Testis (tissue), 3 donors: ENCODE data around the gene C18orf32. TPM values are rescaled to one million over a fixed set of nuclear protein-coding genes. Genes with fewer than 3 reads are reported as not detected.
A peak's percentile ranks its signal among the peaks of the same experiment; 100 is the strongest.
"Not testable (repeated sequence)": the region's sequence is repeated elsewhere in the genome, so short reads cannot be mapped to it uniquely, and the experiment has no call there.

ENCODE experiments used
- DNase-seq: peaks from one replicate; pipeline ENCODE4 v3.0.0-alpha.2; 2019
- H3K27ac ChIP-seq, 2 donors: fragments of 200-600 bp; sonication (generic); one replicate each; pipeline ENCODE4 v1.5.1; 2019
- H3K27me3 ChIP-seq: fragments of 200-600 bp; sonication (generic); one replicate; pipeline ENCODE4 v1.5.1; 2019
- H3K36me3 ChIP-seq: fragments of 200-600 bp; sonication (generic); one replicate; pipeline ENCODE4 v1.5.1; 2017; ENCODE audit warnings: low read depth; ENCODE audit errors: missing control alignments
- H3K4me1 ChIP-seq: fragments of 200-600 bp; sonication (generic); one replicate; pipeline ENCODE4 v1.5.1; 2019
- H3K4me3 ChIP-seq, 2 donors: fragments of 200-600 bp; sonication (generic); one replicate each; pipeline ENCODE4 v1.5.1; 2017 to 2019
- H3K9me3 ChIP-seq: fragments of 200-600 bp; sonication (generic); one replicate; pipeline ENCODE4 v1.5.1; 2017
- CTCF ChIP-seq, 3 experiments: fragments of 450-650 bp in 2 of 3; fragments of 200-600 bp in 1 of 3; sonication (generic) in 1 of 3; IDR thresholded peaks; one replicate each; pipeline ENCODE4 v1.5.1; 2016 to 2019; ENCODE audit warnings: antibody characterized with exemption in 3 of 3, mild to moderate bottlenecking in 2 of 3, moderate library complexity in 1 of 3
- POLR2A ChIP-seq: fragments of 450-650 bp; IDR thresholded peaks from one replicate; pipeline ENCODE4 v1.6.1; 2017; ENCODE audit warnings: antibody characterized with exemption, mild to moderate bottlenecking, moderate library complexity
- WGBS, 2 donors: methylation state at CpG; one replicate each; pipeline ENCODE4 v1.1.5; 2018; 5-methylcytosine and 5-hydroxymethylcytosine counted together
- intact Hi-C: fragments of 100-400 bp; cut with DNase I; formaldehyde crosslinking; loops from one replicate; pipeline ENCODE4 v1.15.1; 2023; ENCODE audit warnings: low total_unique reads
- polyA plus RNA-seq: library from polyadenylated mRNA; stranded (reverse); fragments of 350-450 nt; fragmentation: Illumina TruSeq; extraction: RNeasy Lipid Tissue Mini Kit (QIAGEN cat#74804); gene quantifications from one replicate; pipeline ENCODE4 v1.2.3, GENCODE V29; 2014; ENCODE audit warnings: low read depth, low replicate concordance; ENCODE audit not compliant: insufficient read depth
- total RNA-seq, 2 donors: library from RNA; depleted of rRNA; stranded (reverse); fragments of >200 nt; gene quantifications; one replicate each; pipeline ENCODE4 v1.2.3, GENCODE V29; 2016

The C18orf32 gene
- total and polyA plus RNA-seq, 3 donors from 2014 or later = 51.0 to 80.9 (median 60.6) TPM

DNA sequence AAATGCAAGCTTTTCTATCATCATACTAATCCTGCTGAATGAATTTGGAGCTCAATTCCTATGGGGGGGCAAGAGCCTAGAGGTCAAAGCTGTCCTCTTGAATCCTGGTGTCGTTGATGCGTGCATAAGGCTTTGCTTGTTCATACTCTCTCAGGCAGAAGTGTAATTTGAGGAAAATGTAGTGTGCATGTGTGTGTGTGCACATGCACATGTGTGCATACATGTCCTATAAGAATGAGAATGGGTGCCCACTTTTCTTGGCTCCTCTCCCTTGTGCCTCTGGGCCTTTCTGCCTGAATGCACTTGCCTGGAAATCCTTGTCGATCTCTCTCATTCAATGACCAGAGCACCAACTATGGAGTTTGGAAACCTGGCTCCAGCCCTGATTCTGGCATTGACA is 28.5 kb upstream of the C18orf32 start:
- H3K27me3 ChIP-seq = no peaks in the 10 kb centered on the region
- no peaks in the 10 kb centered on the region for H3K4me1 ChIP-seq
- H3K9me3 ChIP-seq = no peaks in the 10 kb centered on the region
- H3K36me3 ChIP-seq = no peaks in the 10 kb centered on the region
- no peak overlapping the region for H3K4me3 ChIP-seq
- no peak for DNase-seq
- intact Hi-C loops = no loop called here
- H3K27ac ChIP-seq = no peak overlapping the region
- TF ChIP-seq POLR2A (no peak), CTCF (IDR thresholded peaks at IDR 0.05) (no peak)
- 95 to 97% methylated on average over 3 of the region's 3 CpGs for WGBS, 2 donors

- H3K36me3 ChIP-seq, H3K27me3 ChIP-seq, H3K27ac ChIP-seq, H3K4me1 ChIP-seq, H3K9me3 ChIP-seq, H3K4me3 ChIP-seq, DNase-seq, intact Hi-C loops: not testable (repeated sequence)
- WGBS, 2 donors = 75 to 76% methylated on average over 5 of the region's 5 CpGs
Observed at GRCh38 chr18:49515003-49515402, 28.0 kb upstream of the C18orf32 start.

GRCh38 chr18:49514577-49514976 is 27.5 kb upstream of the C18orf32 start:
- no peaks in the 10 kb centered on the region for H3K9me3 ChIP-seq
- no peaks in the 10 kb centered on the region for H3K4me1 ChIP-seq
- no peaks in the 10 kb centered on the region for H3K36me3 ChIP-seq
- peak; percentile 60 for DNase-seq
- H3K27ac ChIP-seq = no peak overlapping the region
- intact Hi-C loops = no loop called here
- TF ChIP-seq POLR2A = no peak
- 39 to 50% methylated on average over 7 to 9 of the region's 9 CpGs for WGBS, 2 donors
- no peak overlapping the region for H3K4me3 ChIP-seq
- H3K27me3 ChIP-seq = no peaks in the 10 kb centered on the region

DNA sequence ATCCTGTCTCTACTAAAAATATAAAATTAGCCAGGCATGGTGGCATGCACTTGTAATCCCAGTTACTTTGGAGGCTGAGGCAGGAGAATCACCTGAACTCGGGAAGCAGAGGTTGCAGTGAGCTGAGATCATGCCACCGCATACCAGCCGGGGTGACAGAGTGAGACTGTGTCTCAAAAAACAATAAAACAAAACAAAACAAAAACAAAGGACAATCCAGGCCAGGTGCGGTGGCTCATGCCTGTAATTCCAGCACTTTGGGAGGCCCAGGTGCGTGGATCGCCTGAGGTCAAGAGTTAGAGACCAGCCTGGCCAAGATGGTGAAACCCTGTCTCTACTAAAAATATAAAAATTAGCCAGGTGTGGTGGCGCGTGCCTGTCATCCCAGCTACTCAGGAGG is 25.8 kb upstream of the C18orf32 start:
- H3K36me3 ChIP-seq, H3K4me3 ChIP-seq, H3K27me3 ChIP-seq, DNase-seq, H3K9me3 ChIP-seq, H3K27ac ChIP-seq, H3K4me1 ChIP-seq, intact Hi-C loops: not testable (repeated sequence)
- 95 to 99% methylated on average over 8 of the region's 8 CpGs for WGBS, 2 donors

DNA sequence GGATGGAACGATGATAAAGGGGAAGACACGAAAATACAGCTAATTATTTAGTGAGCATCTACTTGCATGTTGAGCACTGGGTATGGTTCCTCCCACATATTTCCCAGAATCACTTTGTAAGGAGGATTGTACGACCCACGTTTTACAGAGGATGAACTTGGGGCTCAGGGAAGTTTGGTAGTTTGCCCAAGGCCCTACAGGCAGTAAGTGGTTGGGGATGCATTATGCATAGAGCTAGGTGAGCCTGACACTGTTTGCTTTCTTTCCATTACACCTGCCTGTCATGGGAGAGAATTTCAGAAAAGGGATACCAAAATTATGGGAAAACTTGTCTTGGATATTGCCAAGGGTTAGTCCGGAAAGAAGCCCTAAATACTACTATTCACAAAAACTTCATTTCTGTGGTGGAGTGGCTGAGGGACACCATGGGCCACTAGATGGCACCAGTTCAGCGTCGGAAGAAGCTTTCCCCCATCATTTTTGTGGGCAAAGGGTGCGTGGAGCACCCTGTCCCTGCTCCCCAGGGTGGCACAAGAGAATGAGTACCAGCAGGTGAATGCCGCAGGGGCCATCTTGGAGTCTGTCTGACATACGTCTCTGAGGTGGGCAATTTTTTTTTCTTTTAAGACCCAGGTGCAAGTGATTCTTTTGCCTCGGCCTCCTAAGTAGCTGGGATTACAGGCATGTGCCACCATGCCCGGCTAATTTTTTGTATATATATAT is 23.5 kb upstream of the C18orf32 start:
- H3K4me1 ChIP-seq = no peaks in the 10 kb centered on the region

GRCh38 chr18:49506438-49506837 is 19.4 kb upstream of the C18orf32 start:
- H3K4me1 ChIP-seq, H3K27me3 ChIP-seq, intact Hi-C loops, H3K36me3 ChIP-seq, H3K4me3 ChIP-seq, H3K27ac ChIP-seq, DNase-seq, H3K9me3 ChIP-seq: not testable (repeated sequence)
- 94 to 96% methylated on average over 5 of the region's 5 CpGs for WGBS, 2 donors

More for the DNA sequence above, 23.5 kb upstream of the C18orf32 start:
- H3K27ac ChIP-seq = no peak overlapping the region
- no peaks in the 10 kb centered on the region for H3K27me3 ChIP-seq
- 48 to 61% methylated on average over 12 of the region's 12 CpGs for WGBS, 2 donors
- intact Hi-C loops = no loop called here
- no peak for TF ChIP-seq POLR2A
- TF ChIP-seq CTCF (IDR thresholded peaks at IDR 0.05) = peak; percentile 23 to 70 (median 42)
- no peaks in the 10 kb centered on the region for H3K9me3 ChIP-seq
- H3K4me3 ChIP-seq = no peak overlapping the region
- H3K36me3 ChIP-seq = no peaks in the 10 kb centered on the region
- peak; percentile 55 for DNase-seq

DNA sequence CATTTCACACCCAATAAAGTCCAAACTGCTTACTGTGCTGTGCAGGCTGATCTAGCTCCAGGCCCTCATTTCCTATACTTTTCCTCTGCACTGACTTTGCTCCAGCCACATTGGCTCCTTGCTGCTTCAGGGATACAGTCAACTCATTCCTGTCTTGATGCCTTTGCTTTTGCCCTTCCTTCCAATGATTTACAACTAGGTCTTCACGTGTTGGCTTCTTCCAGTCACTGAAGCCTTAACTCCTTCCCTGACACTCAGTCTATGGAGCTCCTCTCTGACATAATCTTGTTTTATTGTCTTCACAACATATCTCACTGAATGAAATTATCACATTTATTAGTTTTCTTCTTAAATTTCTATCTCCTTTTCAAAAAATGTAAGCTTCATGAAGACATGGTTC is 16.9 kb upstream of the C18orf32 start:
- Histone ChIP-seq H3K27ac (no peak overlapping the region), H3K4me3 (no peak overlapping the region), H3K4me1 (no peaks in the 10 kb centered on the region), H3K9me3 (no peaks in the 10 kb centered on the region), H3K27me3 (no peaks in the 10 kb centered on the region), H3K36me3 (no peaks in the 10 kb centered on the region)
- WGBS, 2 donors = 37 to 58% methylated on average over 1 of the region's 1 CpG
- TF ChIP-seq CTCF (IDR thresholded peaks at IDR 0.05) = no peak
- TF ChIP-seq POLR2A = no peak
- intact Hi-C loops = no loop called here
- DNase-seq = no peak
